CD4-positive, alpha-beta T cell treated with Interleukin-6 for 4 hours (primary cell): ENCODE data around the gene CCNA2.

Experiments used
- DNase-seq: peaks from one replicate; pipeline ENCODE4 v3.0.0-alpha.2; 2020; ENCODE audit warnings: mixed read lengths

The CCNA2 gene

GRCh38 chr4:121823505-121824170 is at the start of gene CCNA2:
Gene CCNA2 (minus strand): TSS chr4:121823883. CDS start chr4:121823628, 255 bp downstream.
- peak; percentile 97 for DNase-seq

- peak; percentile 100 for DNase-seq
Observed at GRCh38 chr4:121869841-121870822, 46.4 kb upstream of the CCNA2 start, which contains the start of gene BBS7. Gene BBS7 (minus strand): TSS chr4:121870474. CDS start chr4:121870313, 161 bp downstream.

GRCh38 chr4:121863799-121864198 is 40.1 kb upstream of the CCNA2 start:
- no peak for DNase-seq

GRCh38 chr4:121861426-121861825 is 37.7 kb upstream of the CCNA2 start:
- DNase-seq, result no peak

GRCh38 chr4:121860121-121860520 is 36.4 kb upstream of the CCNA2 start:
- DNase-seq, result no peak

- no peak for DNase-seq
Observed at GRCh38 chr4:121851354-121851753, 27.7 kb upstream of the CCNA2 start.

GRCh38 chr4:121846662-121847061 is 23.0 kb upstream of the CCNA2 start:
- DNase-seq, result no peak

- no peak for DNase-seq
Observed at GRCh38 chr4:121842862-121843261, 19.2 kb upstream of the CCNA2 start.

- no peak for DNase-seq
Observed at GRCh38 chr4:121838136-121838535, 14.5 kb upstream of the CCNA2 start.

GRCh38 chr4:121829511-121829910 is 5.8 kb upstream of the CCNA2 start:
- no peak for DNase-seq

- DNase-seq, result no peak
Observed at GRCh38 chr4:121827853-121828252, 4.2 kb upstream of the CCNA2 start.

GRCh38 chr4:121824950-121825349 is 1.3 kb upstream of the CCNA2 start:
- no peak for DNase-seq

- no peak for DNase-seq
Observed at GRCh38 chr4:121824171-121824527, 466 bp upstream of the CCNA2 start.

- DNase-seq, result peak; percentile 30
Observed at GRCh38 chr4:121822796-121823504, 733 bp downstream of the CCNA2 start.

GRCh38 chr4:121822047-121822446 is 1.6 kb downstream of the CCNA2 start:
- DNase-seq, result no peak

GRCh38 chr4:121819216-121819965 is 4.3 kb downstream of the CCNA2 start:
- DNase-seq, result no peak

- DNase-seq, result no peak
Observed at GRCh38 chr4:121818215-121818614, 5.5 kb downstream of the CCNA2 start.

- no peak for DNase-seq
Observed at GRCh38 chr4:121817701-121818100, 6.0 kb downstream of the CCNA2 start.

- no peak for DNase-seq
Observed at GRCh38 chr4:121817006-121817405, 6.7 kb downstream of the CCNA2 start.

GRCh38 chr4:121814756-121815155 is 8.9 kb downstream of the CCNA2 start:
- no peak for DNase-seq

- no peak for DNase-seq
Observed at GRCh38 chr4:121811122-121811521, 12.6 kb downstream of the CCNA2 start.

- DNase-seq, result no peak
Observed at GRCh38 chr4:121806411-121806810, 17.3 kb downstream of the CCNA2 start.

GRCh38 chr4:121801715-121802075 is 22.0 kb downstream of the CCNA2 start:
- no peak for DNase-seq
